Endometrial microvascular endothelial cells (primary cell): Measurements from ENCODE around the gene CLMN. TPM values are rescaled to one million over a fixed set of nuclear protein-coding genes. Genes with fewer than 3 reads are reported as not detected.
"Not testable (repeated sequence)": the region's sequence is repeated elsewhere in the genome, so short reads cannot be mapped to it uniquely, and the experiment has no call there.

Experiments used
- in situ Hi-C: cut with HindIII; loops from 2 replicates; pipeline ENCODE4 v1.10.0; 2017; ENCODE audit warnings: low sequenced_read_pairs, low pct_unique_long_range_greater_than_20kb; ENCODE audit errors: inconsistent ontology term
- total RNA-seq: library from RNA; depleted of rRNA; stranded (reverse); fragments of >200 nt; gene quantifications from one replicate; pipeline ENCODE4 v1.2.3, GENCODE V29; 2015; ENCODE audit errors: inconsistent ontology term

The CLMN gene
- total RNA-seq, 1 donor from 2014 or later: 2.0 TPM

GRCh38 chr14:95193081-95193480 is 126.6 kb downstream of the CLMN start:
- in situ Hi-C loops: no loop called here

- in situ Hi-C loops: no loop called here
Measured at GRCh38 chr14:95192311-95192710, 127.4 kb downstream of the CLMN start.

GRCh38 chr14:95191445-95192199 is 128.1 kb downstream of the CLMN start:
- in situ Hi-C loops: no loop called here

- in situ Hi-C loops: no loop called here
Measured at GRCh38 chr14:95190857-95191256, 128.9 kb downstream of the CLMN start.

GRCh38 chr14:95190346-95190840 is 129.3 kb downstream of the CLMN start:
- in situ Hi-C loops: no loop called here

GRCh38 chr14:95189367-95190132 is 130.2 kb downstream of the CLMN start:
- in situ Hi-C loops: no loop called here

GRCh38 chr14:95188380-95188779 is 131.3 kb downstream of the CLMN start:
- in situ Hi-C loops: no loop called here

GRCh38 chr14:95185767-95186392 is 133.8 kb downstream of the CLMN start:
- in situ Hi-C loops: no loop called here

- in situ Hi-C loops: no loop called here
Measured at GRCh38 chr14:95185033-95185766, 134.5 kb downstream of the CLMN start.

- in situ Hi-C loops: no loop called here
Measured at GRCh38 chr14:95184413-95184790, 135.3 kb downstream of the CLMN start.

GRCh38 chr14:95183532-95184412 is 135.9 kb downstream of the CLMN start:
- in situ Hi-C loops: no loop called here

GRCh38 chr14:95183082-95183481 is 136.6 kb downstream of the CLMN start:
- in situ Hi-C loops: no loop called here

- in situ Hi-C loops: no loop called here
Measured at GRCh38 chr14:95182379-95182778, 137.3 kb downstream of the CLMN start.

- in situ Hi-C loops: no loop called here
Measured at GRCh38 chr14:95180966-95181741, 138.6 kb downstream of the CLMN start.

- in situ Hi-C loops: not testable (repeated sequence)
Measured at GRCh38 chr14:95175670-95176069, 144.0 kb downstream of the CLMN start.

- in situ Hi-C loops: no loop called here
Measured at GRCh38 chr14:95174184-95174792, 145.4 kb downstream of the CLMN start.

- in situ Hi-C loops: no loop called here
Measured at GRCh38 chr14:95173518-95173917, 146.2 kb downstream of the CLMN start.
